Kidney (tissue), 14 donors: Measurements from ENCODE around the gene RARA. TPM values are rescaled to one million over a fixed set of nuclear protein-coding genes. Genes with fewer than 3 reads are reported as not detected.
"Not testable (repeated sequence)": the region's sequence is repeated elsewhere in the genome, so short reads cannot be mapped to it uniquely, and the experiment has no call there.

Experiments used
- DNase-seq, 5 donors: peaks; one replicate each; pipeline ENCODE4 v3.0.0-alpha.2; 2013 to 2020
- FAIRE-seq: peaks from 2 replicates; lab custom pipeline; 2012; peaks lifted over from hg19 to GRCh38; lab: Jason Lieb, UNC
- H3K27ac ChIP-seq, 2 donors: one replicate each; pipeline ENCODE4 v1.7.0; 2013; ENCODE audit warnings: low read depth in 2 of 2, low read length in 2 of 2, inconsistent platforms in 1 of 2
- H3K27me3 ChIP-seq: one replicate; pipeline ENCODE4 v1.7.1; 2013; ENCODE audit warnings: low read length, inconsistent platforms; ENCODE audit not compliant: control insufficient read depth, insufficient read depth
- H3K36me3 ChIP-seq, 3 donors: one replicate each; pipeline versions ENCODE4 v1.7.0 to v1.7.1; 2013; ENCODE audit warnings: low read length in 3 of 3, control low read depth in 1 of 3, inconsistent platforms in 1 of 3; ENCODE audit not compliant: insufficient read depth in 3 of 3, control insufficient read depth in 2 of 3
- H3K4me1 ChIP-seq, 3 donors: one replicate each; pipeline versions ENCODE4 v1.7.0 to v1.7.1; 2013; ENCODE audit warnings: low read length in 3 of 3, inconsistent platforms in 1 of 3, low read depth in 1 of 3; ENCODE audit not compliant: control insufficient read depth in 2 of 3, insufficient read depth in 2 of 3
- H3K4me3 ChIP-seq, 3 donors: one replicate each; pipeline versions ENCODE4 v1.7.0 to v1.8.1; 2013; ENCODE audit warnings: low read length in 3 of 3, control low read depth in 1 of 3, inconsistent platforms in 1 of 3
- H3K9ac ChIP-seq, 3 donors: one replicate each; pipeline versions ENCODE4 v1.7.0 to v1.7.1; 2013; ENCODE audit warnings: low read length in 3 of 3, control low read depth in 1 of 3, inconsistent platforms in 1 of 3
- H3K9me3 ChIP-seq, 3 donors: one replicate each; pipeline versions ENCODE4 v1.7.0 to v1.7.1; 2013; ENCODE audit warnings: low read length in 3 of 3, control low read depth in 1 of 3, inconsistent platforms in 1 of 3; ENCODE audit not compliant: control insufficient read depth in 2 of 3, insufficient read depth in 1 of 3
- CTCF ChIP-seq: IDR thresholded peaks from 3 replicates; pipeline ENCODE4 v1.5.1; 2012; ENCODE audit warnings: mild to moderate bottlenecking, moderate library complexity, borderline replicate concordance; ENCODE audit not compliant: insufficient read depth; ENCODE audit errors: extremely low read depth
- intact Hi-C: fragments of 100-400 bp; cut with DNase I; formaldehyde crosslinking; loops from one replicate; pipeline ENCODE4 v1.11.1; 2022
- polyA plus RNA-seq: library from polyadenylated mRNA; stranded (reverse); fragments of 350-450 nt; fragmentation: Illumina TruSeq; extraction: RNeasy Lipid Tissue Mini Kit (QIAGEN cat#74804); gene quantifications from one replicate; pipeline ENCODE4 v1.2.3, GENCODE V29; 2014; ENCODE audit warnings: low read depth, low replicate concordance; ENCODE audit not compliant: insufficient read depth
- total RNA-seq: library from RNA; stranded (reverse); fragmentation: NEBNext Ultra II Directional; extraction: Animal tissue kit (Norgen Biotek cat#: 25700); gene quantifications from one replicate; pipeline ENCODE4 v1.2.1, GENCODE V29; 2021
- donor health status: control.
- donor health status: control.
- donor health status: control.
- donor health status: control.
- donor health status: control.
- donor health status: DM: yes; HTN: yes; CAD: no.
- donor health status: Normal renal cell carcinoma (clear cell type).

Gene RARA
- total and polyA plus RNA-seq, 2 donors from 2014 or later: 22.5 to 45.7 TPM

- FAIRE-seq: no peak
Observed at GRCh38 chr17:40377832-40378231, 68.9 kb downstream of the RARA start.

DNA sequence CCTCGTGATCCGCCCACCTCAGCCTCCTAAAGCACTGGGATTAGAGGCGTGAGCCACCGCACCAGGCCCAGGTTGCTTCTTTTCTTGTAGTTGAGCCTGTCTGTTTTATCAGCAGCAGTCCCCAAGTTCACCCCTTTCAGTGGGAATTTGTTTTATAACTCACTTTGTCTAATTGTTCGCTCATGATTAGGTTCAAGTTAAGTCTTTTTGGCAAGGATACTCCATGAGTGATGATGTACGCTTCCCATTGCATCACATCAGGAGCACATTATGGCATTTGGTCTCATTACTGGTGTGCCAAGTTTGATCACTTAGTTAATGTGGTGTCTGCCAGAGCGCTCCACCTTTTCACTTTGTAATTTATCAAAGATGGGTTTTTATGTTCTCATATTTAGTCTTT is 70.0 kb downstream of the RARA start:
- FAIRE-seq: no peak
- H3K36me3 ChIP-seq: no peaks in the 10 kb centered on the region
- no peak for TF ChIP-seq CTCF

More at GRCh38 chr17:40377832-40378231, 68.9 kb downstream of the RARA start:
- Histone ChIP-seq H3K9me3 (no peaks in the 10 kb centered on the region), H3K4me1 (no peaks in the 10 kb centered on the region), H3K36me3 (no peaks in the 10 kb centered on the region), H3K9ac (no peak overlapping the region), H3K27me3 (no peaks in the 10 kb centered on the region), H3K4me3 (no peak overlapping the region), H3K27ac (no peak overlapping the region)
- intact Hi-C loops: no loop called here
- no peak for TF ChIP-seq CTCF
- no peak for DNase-seq

DNA sequence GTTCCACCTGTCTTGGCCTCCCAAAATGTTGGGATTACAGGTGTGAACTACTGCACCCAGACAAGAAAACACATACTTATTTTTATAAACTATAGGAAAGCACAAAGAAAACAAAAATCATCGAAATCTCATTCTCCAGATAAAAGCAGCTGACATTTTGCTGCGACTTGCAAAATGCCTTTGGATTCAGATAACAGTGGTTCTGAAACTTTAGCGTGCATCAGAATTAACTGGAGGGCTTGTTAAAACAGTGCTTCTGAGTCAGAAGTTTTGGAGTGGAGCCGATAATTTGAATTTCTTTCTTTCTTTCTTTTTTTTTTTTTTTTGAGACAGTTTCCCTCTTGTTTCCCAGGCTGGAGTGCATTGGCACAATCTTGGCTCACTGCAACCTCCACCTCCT is 73.3 kb downstream of the RARA start:
- intact Hi-C loops: no loop called here

More for the DNA sequence above, 70.0 kb downstream of the RARA start:
- H3K27me3 ChIP-seq: no peaks in the 10 kb centered on the region
- no peak overlapping the region for H3K9ac ChIP-seq
- intact Hi-C loops: no loop called here
- no peak overlapping the region for H3K27ac ChIP-seq
- H3K4me3 ChIP-seq: no peak overlapping the region
- no peak for DNase-seq
- H3K9me3 ChIP-seq: no peaks in the 10 kb centered on the region
- H3K4me1 ChIP-seq: no peaks in the 10 kb centered on the region

GRCh38 chr17:40386555-40386954 is 77.6 kb downstream of the RARA start:
- H3K9ac ChIP-seq, H3K27me3 ChIP-seq, H3K27ac ChIP-seq, DNase-seq, H3K4me3 ChIP-seq, H3K4me1 ChIP-seq, FAIRE-seq, intact Hi-C loops, H3K36me3 ChIP-seq, H3K9me3 ChIP-seq: not testable (repeated sequence)

More for the DNA sequence above, 73.3 kb downstream of the RARA start:
- Histone ChIP-seq H3K4me1 (no peaks in the 10 kb centered on the region), H3K27me3 (no peaks in the 10 kb centered on the region), H3K36me3 (no peaks in the 10 kb centered on the region), H3K4me3 (no peak overlapping the region), H3K9me3 (no peaks in the 10 kb centered on the region), H3K9ac (no peak overlapping the region), H3K27ac (no peak overlapping the region)
- FAIRE-seq (no peak), DNase-seq (no peak)
- no peak for TF ChIP-seq CTCF
